Hepatocyte (in vitro differentiated cells): ENCODE data around the gene NPW. TPM values are rescaled to one million over a fixed set of nuclear protein-coding genes. Genes with fewer than 3 reads are reported as not detected.
A peak's percentile ranks its signal among the peaks of the same experiment; 100 is the strongest.

Source experiments
- DNase-seq: peaks from one replicate; pipeline ENCODE4 v3.0.0-alpha.2; 2016; ENCODE audit warnings: low spot score
- H2AFZ ChIP-seq: fragments of 200-600 bp; sonication (generic); 2 replicates; pipeline ENCODE4 v1.6.0; 2016; ENCODE audit warnings: antibody characterized with exemption, mild to moderate bottlenecking
- H3K27ac ChIP-seq: fragments of 200-600 bp; sonication (generic); 2 replicates; pipeline ENCODE4 v1.5.1; 2016; ENCODE audit warnings: mild to moderate bottlenecking
- H3K27me3 ChIP-seq: fragments of 200-600 bp; sonication (generic); 2 replicates; pipeline ENCODE4 v1.6.1; 2016
- H3K36me3 ChIP-seq: fragments of 200-600 bp; sonication (generic); replicated peaks from 2 replicates; pipeline ENCODE4 v1.5.1; 2016; ENCODE audit warnings: low read depth; ENCODE audit not compliant: insufficient read depth
- H3K4me1 ChIP-seq: fragments of 200-600 bp; sonication (generic); 2 replicates; pipeline ENCODE4 v1.5.1; 2016; ENCODE audit warnings: mild to moderate bottlenecking, moderate library complexity; ENCODE audit not compliant: insufficient read depth
- H3K4me2 ChIP-seq: fragments of 200-600 bp; sonication (generic); 2 replicates; pipeline ENCODE4 v1.6.0; 2016
- H3K4me3 ChIP-seq: fragments of 200-600 bp; sonication (generic); 2 replicates; pipeline ENCODE4 v1.5.1; 2016; ENCODE audit warnings: mild to moderate bottlenecking
- H3K79me2 ChIP-seq: fragments of 200-600 bp; sonication (generic); 2 replicates; pipeline ENCODE4 v1.6.0; 2017; ENCODE audit warnings: mild to moderate bottlenecking
- H3K9me2 ChIP-seq: fragments of 200-600 bp; sonication (generic); replicated peaks from 2 replicates; pipeline ENCODE4 v1.6.0; 2017; ENCODE audit warnings: mild to moderate bottlenecking; ENCODE audit not compliant: insufficient read depth
- H3K9me3 ChIP-seq: fragments of 200-600 bp; sonication (generic); 2 replicates; pipeline ENCODE4 v1.5.1; 2016; ENCODE audit warnings: low read depth, mild to moderate bottlenecking
- H4K20me1 ChIP-seq: fragments of 200-600 bp; sonication (generic); 2 replicates; pipeline ENCODE4 v1.6.0; 2016; ENCODE audit warnings: mild to moderate bottlenecking; ENCODE audit not compliant: insufficient read depth, poor library complexity, severe bottlenecking
- EZH2 ChIP-seq: fragments of 200-600 bp; sonication (generic); IDR thresholded peaks from 2 replicates; pipeline ENCODE4 v1.6.1; 2016; ENCODE audit warnings: antibody characterized with exemption, mild to moderate bottlenecking, borderline replicate concordance
- EZH2phosphoT487 ChIP-seq: fragments of 200-600 bp; sonication (generic); IDR thresholded peaks from one replicate; pipeline ENCODE4 v1.6.1; 2018; ENCODE audit warnings: antibody characterized with exemption, mild to moderate bottlenecking, low read depth, moderate library complexity; ENCODE audit not compliant: unreplicated experiment, severe bottlenecking
- WGBS: methylation state at CpG from one replicate; pipeline ENCODE4 v1.1.6; 2016; ENCODE audit warnings: low lambda C conversion rate; ENCODE audit errors: missing lambda C conversion rate; 5-methylcytosine and 5-hydroxymethylcytosine counted together
- polyA plus RNA-seq: library from polyadenylated mRNA; unstranded; fragments of >200 nt; fragmentation: Nextera tagmentation; extraction: Ambion mirVana; gene quantifications from 2 replicates; pipeline ENCODE4 v1.2.1, GENCODE V29; 2016
- total RNA-seq: library from RNA; depleted of rRNA; stranded (reverse); fragments of >200 nt; gene quantifications from 2 replicates; pipeline ENCODE4 v1.2.3, GENCODE V29; 2014
- TF ChIP-seq, protein P1 (sequence below): fragments of 200-600 bp; sonication (generic); IDR thresholded peaks from 2 replicates; pipeline ENCODE4 v1.5.1; 2016; ENCODE audit warnings: antibody characterized with exemption, mild to moderate bottlenecking; ENCODE audit not compliant: poor library complexity

NPW gene
- total and polyA plus RNA-seq, 2 experiments from 2014 or later: 2.7 to 45.2 TPM

- DNase-seq: peak; percentile 77
- Histone ChIP-seq H3K79me2 (peaks cover 20% of the 10 kb centered on the region), H3K27me3 (no peaks in the 10 kb centered on the region), H3K9me2 (no peaks in the 10 kb centered on the region), H3K4me2 (peak within 1 kb of the TSS; percentile 97), H3K36me3 (no peaks in the 10 kb centered on the region), H4K20me1 (peaks cover 8% of the 10 kb centered on the region), H3K9me3 (no peaks in the 10 kb centered on the region), H3K4me3 (peak within 1 kb of the TSS; percentile 82), H3K4me1 (peaks cover 36% of the 10 kb centered on the region), H2AFZ (peak within 1 kb of the TSS; percentile 52), H3K27ac (peak within 1 kb of the TSS; percentile 3)
- WGBS: 90% methylated on average over 2 of the region's 59 CpGs
- TF ChIP-seq EZH2phosphoT487: no peak
- TF ChIP-seq, protein P1, sequence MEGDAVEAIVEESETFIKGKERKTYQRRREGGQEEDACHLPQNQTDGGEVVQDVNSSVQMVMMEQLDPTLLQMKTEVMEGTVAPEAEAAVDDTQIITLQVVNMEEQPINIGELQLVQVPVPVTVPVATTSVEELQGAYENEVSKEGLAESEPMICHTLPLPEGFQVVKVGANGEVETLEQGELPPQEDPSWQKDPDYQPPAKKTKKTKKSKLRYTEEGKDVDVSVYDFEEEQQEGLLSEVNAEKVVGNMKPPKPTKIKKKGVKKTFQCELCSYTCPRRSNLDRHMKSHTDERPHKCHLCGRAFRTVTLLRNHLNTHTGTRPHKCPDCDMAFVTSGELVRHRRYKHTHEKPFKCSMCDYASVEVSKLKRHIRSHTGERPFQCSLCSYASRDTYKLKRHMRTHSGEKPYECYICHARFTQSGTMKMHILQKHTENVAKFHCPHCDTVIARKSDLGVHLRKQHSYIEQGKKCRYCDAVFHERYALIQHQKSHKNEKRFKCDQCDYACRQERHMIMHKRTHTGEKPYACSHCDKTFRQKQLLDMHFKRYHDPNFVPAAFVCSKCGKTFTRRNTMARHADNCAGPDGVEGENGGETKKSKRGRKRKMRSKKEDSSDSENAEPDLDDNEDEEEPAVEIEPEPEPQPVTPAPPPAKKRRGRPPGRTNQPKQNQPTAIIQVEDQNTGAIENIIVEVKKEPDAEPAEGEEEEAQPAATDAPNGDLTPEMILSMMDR: no peak
- TF ChIP-seq EZH2: no peak
Measured at GRCh38 chr16:2026461-2027023, 7.0 kb downstream of the NPW start, which contains the start of gene NHERF2. TSS of gene NHERF2 (plus strand) at chr16:2026902. CDS start at chr16:2027006, 104 bp downstream.

GRCh38 chr16:2027024-2028010, 7.7 kb downstream of the NPW start:
- Histone ChIP-seq H3K79me2 (peaks cover 21% of the 10 kb centered on the region), H3K27me3 (no peaks in the 10 kb centered on the region), H3K4me1 (peaks cover 36% of the 10 kb centered on the region), H3K9me2 (no peaks in the 10 kb centered on the region), H2AFZ (peak overlapping the region; percentile 52), H4K20me1 (peaks cover 8% of the 10 kb centered on the region), H3K4me2 (peak overlapping the region; percentile 97), H3K4me3 (peak overlapping the region; percentile 82), H3K36me3 (no peaks in the 10 kb centered on the region), H3K27ac (peak overlapping the region; percentile 3), H3K9me3 (no peaks in the 10 kb centered on the region)
- DNase-seq: no peak
- 17% methylated on average over 29 of the region's 76 CpGs for WGBS
- TF ChIP-seq EZH2phosphoT487 (no peak), EZH2 (no peak)
- TF ChIP-seq, protein P1: no peak

DNA sequence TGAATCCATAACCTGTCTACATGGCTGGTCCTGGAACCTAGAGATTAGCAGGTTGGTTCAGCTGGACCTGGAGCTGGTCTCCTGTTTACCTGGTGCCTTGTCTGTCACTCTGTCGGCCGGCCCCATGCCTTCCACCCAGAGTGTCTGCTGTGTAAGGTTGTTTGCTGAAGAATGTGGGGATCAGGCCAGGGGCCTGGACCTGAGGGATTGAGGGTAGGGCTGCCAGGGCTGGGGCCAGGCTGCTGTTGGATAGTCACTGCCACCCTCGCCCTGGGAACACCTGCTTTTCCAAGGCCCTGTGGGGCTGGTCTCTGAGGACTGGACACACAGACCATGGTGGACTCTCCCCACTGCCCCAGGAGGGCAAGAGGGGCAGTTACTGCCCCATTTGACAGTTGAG, 8.6 kb downstream of the NPW start:
- no peak for DNase-seq

More for the DNA sequence above, 8.6 kb downstream of the NPW start:
- Histone ChIP-seq H3K36me3 (no peaks in the 10 kb centered on the region), H3K9me3 (no peaks in the 10 kb centered on the region), H3K4me1 (peaks cover 34% of the 10 kb centered on the region), H3K27ac (peak overlapping the region; percentile 3), H3K9me2 (no peaks in the 10 kb centered on the region), H2AFZ (no peak overlapping the region), H3K79me2 (peaks cover 26% of the 10 kb centered on the region), H3K27me3 (no peaks in the 10 kb centered on the region), H3K4me3 (no peak overlapping the region), H3K4me2 (peak overlapping the region; percentile 97), H4K20me1 (peaks cover 8% of the 10 kb centered on the region)
- TF ChIP-seq EZH2 (no peak), EZH2phosphoT487 (no peak)
- TF ChIP-seq, protein P1: no peak
- WGBS: 69% methylated on average over 3 of the region's 3 CpGs
